ENCODE measurements around the gene ALDH1B1. TPM values are rescaled to one million over a fixed set of nuclear protein-coding genes. Genes with fewer than 3 reads are reported as not detected.

The ALDH1B1 gene
- total RNA-seq, 1 experiment from 2014 or later: 55.5 TPM

DNA sequence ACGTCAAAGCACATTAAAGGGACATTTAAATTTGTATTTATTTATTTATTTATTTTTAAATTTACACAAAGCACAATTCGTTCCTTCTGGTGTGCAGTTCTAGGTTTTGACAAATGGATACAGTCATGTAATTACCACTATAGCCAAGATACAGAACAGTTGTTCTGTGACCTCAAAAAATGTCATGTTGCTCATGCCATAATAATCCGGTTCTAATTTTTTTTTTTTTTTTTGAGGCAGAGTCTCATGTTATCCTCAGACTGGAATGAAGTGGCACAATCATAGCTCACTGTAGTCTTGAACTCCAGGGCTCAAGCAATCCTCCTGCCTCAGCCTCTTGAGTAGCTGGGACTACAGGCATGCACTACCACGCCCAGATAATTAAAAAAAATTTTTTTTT is 24.0 kb downstream of the ALDH1B1 start:
- ChIA-PET CTCF (interaction anchor here (0.6 to 3.8 kb wide), 19 partner anchors 8 to 503 kb away, joined by 3 to 26 read pairs (median 5); partner anchors contain the start of genes ALDH1B1 and ANKRD18A), POLR2A (interaction anchor here (0.5 kb wide), 1 partner anchor 227 kb away, joined by 6 read pairs; no protein-coding TSS in a partner anchor)
- TF ChIP-seq, protein P1, sequence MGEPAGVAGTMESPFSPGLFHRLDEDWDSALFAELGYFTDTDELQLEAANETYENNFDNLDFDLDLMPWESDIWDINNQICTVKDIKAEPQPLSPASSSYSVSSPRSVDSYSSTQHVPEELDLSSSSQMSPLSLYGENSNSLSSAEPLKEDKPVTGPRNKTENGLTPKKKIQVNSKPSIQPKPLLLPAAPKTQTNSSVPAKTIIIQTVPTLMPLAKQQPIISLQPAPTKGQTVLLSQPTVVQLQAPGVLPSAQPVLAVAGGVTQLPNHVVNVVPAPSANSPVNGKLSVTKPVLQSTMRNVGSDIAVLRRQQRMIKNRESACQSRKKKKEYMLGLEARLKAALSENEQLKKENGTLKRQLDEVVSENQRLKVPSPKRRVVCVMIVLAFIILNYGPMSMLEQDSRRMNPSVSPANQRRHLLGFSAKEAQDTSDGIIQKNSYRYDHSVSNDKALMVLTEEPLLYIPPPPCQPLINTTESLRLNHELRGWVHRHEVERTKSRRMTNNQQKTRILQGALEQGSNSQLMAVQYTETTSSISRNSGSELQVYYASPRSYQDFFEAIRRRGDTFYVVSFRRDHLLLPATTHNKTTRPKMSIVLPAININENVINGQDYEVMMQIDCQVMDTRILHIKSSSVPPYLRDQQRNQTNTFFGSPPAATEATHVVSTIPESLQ (CRISPR knock-in tag; IDR thresholded peaks at IDR 0.05): no peak
- TF ChIP-seq EMX1 (CRISPR knock-in tag; IDR thresholded peaks at IDR 0.05) (no peak), NR2C2 (CRISPR knock-in tag; IDR thresholded peaks at IDR 0.05) (no peak), TCF7 (CRISPR knock-in tag; IDR thresholded peaks at IDR 0.05; ENCODE audit: low read depth) (no peak), SP1 (CRISPR knock-in tag; conservative IDR thresholded peaks at IDR 0.05) (no peak), FOXP1 (CRISPR knock-in tag; IDR thresholded peaks at IDR 0.05; ENCODE audit: borderline replicate concordance) (no peak), TEAD1 (CRISPR knock-in tag; IDR thresholded peaks at IDR 0.05) (no peak), MXD4 (CRISPR knock-in tag; IDR thresholded peaks at IDR 0.05; ENCODE audit: borderline replicate concordance) (no peak), CREB1 (CRISPR knock-in tag; IDR thresholded peaks at IDR 0.05) (no peak), ZNF423 (CRISPR knock-in tag; IDR thresholded peaks at IDR 0.05) (no peak), RELA (CRISPR knock-in tag; IDR thresholded peaks at IDR 0.05; ENCODE audit: borderline replicate concordance) (no peak)
- TF ChIP-seq, protein P2, sequence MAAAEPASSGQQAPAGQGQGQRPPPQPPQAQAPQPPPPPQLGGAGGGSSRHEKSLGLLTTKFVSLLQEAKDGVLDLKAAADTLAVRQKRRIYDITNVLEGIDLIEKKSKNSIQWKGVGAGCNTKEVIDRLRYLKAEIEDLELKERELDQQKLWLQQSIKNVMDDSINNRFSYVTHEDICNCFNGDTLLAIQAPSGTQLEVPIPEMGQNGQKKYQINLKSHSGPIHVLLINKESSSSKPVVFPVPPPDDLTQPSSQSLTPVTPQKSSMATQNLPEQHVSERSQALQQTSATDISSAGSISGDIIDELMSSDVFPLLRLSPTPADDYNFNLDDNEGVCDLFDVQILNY (CRISPR knock-in tag; IDR thresholded peaks at IDR 0.05): no peak
- TF ChIP-seq, protein P3, sequence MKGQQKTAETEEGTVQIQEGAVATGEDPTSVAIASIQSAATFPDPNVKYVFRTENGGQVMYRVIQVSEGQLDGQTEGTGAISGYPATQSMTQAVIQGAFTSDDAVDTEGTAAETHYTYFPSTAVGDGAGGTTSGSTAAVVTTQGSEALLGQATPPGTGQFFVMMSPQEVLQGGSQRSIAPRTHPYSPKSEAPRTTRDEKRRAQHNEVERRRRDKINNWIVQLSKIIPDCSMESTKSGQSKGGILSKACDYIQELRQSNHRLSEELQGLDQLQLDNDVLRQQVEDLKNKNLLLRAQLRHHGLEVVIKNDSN (CRISPR knock-in tag; IDR thresholded peaks at IDR 0.05): no peak
- TF ChIP-seq, protein P4, sequence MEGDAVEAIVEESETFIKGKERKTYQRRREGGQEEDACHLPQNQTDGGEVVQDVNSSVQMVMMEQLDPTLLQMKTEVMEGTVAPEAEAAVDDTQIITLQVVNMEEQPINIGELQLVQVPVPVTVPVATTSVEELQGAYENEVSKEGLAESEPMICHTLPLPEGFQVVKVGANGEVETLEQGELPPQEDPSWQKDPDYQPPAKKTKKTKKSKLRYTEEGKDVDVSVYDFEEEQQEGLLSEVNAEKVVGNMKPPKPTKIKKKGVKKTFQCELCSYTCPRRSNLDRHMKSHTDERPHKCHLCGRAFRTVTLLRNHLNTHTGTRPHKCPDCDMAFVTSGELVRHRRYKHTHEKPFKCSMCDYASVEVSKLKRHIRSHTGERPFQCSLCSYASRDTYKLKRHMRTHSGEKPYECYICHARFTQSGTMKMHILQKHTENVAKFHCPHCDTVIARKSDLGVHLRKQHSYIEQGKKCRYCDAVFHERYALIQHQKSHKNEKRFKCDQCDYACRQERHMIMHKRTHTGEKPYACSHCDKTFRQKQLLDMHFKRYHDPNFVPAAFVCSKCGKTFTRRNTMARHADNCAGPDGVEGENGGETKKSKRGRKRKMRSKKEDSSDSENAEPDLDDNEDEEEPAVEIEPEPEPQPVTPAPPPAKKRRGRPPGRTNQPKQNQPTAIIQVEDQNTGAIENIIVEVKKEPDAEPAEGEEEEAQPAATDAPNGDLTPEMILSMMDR (IDR thresholded peaks at IDR 0.05): no peak
- TF ChIP-seq, protein P5, sequence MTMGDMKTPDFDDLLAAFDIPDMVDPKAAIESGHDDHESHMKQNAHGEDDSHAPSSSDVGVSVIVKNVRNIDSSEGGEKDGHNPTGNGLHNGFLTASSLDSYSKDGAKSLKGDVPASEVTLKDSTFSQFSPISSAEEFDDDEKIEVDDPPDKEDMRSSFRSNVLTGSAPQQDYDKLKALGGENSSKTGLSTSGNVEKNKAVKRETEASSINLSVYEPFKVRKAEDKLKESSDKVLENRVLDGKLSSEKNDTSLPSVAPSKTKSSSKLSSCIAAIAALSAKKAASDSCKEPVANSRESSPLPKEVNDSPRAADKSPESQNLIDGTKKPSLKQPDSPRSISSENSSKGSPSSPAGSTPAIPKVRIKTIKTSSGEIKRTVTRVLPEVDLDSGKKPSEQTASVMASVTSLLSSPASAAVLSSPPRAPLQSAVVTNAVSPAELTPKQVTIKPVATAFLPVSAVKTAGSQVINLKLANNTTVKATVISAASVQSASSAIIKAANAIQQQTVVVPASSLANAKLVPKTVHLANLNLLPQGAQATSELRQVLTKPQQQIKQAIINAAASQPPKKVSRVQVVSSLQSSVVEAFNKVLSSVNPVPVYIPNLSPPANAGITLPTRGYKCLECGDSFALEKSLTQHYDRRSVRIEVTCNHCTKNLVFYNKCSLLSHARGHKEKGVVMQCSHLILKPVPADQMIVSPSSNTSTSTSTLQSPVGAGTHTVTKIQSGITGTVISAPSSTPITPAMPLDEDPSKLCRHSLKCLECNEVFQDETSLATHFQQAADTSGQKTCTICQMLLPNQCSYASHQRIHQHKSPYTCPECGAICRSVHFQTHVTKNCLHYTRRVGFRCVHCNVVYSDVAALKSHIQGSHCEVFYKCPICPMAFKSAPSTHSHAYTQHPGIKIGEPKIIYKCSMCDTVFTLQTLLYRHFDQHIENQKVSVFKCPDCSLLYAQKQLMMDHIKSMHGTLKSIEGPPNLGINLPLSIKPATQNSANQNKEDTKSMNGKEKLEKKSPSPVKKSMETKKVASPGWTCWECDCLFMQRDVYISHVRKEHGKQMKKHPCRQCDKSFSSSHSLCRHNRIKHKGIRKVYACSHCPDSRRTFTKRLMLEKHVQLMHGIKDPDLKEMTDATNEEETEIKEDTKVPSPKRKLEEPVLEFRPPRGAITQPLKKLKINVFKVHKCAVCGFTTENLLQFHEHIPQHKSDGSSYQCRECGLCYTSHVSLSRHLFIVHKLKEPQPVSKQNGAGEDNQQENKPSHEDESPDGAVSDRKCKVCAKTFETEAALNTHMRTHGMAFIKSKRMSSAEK (CRISPR knock-in tag; IDR thresholded peaks at IDR 0.05; ENCODE audit: borderline replicate concordance): no peak
- TF ChIP-seq, protein P6, sequence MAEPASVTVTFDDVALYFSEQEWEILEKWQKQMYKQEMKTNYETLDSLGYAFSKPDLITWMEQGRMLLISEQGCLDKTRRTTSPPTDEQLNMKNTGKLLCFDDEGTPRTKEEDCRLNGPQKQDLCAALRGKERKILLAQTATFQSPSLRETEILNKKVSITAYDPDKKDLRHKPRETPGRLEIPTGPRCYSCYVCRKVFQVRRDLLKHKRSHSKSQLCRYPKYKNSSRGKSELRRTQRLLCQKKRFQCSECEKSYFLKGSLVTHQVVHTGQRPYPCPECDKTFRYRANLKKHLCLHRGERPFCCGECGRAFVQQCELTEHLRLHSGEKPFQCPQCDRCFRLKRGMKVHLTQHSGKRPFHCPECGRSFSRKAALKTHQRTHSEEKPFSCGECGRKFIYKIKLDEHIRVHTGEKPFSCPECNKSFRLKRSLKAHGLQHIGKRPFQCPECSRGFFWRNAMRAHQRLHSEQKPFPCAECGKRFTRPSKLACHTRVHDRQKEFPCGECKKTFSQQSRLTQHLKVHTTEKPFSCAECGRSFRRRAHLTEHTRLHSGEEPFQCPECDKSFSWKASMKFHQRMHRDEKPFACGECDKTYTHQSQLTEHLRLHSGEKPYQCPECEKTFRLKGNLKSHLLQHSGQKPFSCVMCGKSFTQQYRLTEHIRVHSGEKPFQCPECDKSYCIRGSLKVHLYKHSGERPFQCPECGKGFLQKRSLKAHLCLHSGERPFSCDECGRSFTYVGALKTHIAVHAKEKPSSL (CRISPR knock-in tag; conservative IDR thresholded peaks at IDR 0.05): no peak
- TF ChIP-seq, protein P7, sequence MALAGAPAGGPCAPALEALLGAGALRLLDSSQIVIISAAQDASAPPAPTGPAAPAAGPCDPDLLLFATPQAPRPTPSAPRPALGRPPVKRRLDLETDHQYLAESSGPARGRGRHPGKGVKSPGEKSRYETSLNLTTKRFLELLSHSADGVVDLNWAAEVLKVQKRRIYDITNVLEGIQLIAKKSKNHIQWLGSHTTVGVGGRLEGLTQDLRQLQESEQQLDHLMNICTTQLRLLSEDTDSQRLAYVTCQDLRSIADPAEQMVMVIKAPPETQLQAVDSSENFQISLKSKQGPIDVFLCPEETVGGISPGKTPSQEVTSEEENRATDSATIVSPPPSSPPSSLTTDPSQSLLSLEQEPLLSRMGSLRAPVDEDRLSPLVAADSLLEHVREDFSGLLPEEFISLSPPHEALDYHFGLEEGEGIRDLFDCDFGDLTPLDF (CRISPR knock-in tag; IDR thresholded peaks at IDR 0.05): no peak
- TF ChIP-seq, protein P8, sequence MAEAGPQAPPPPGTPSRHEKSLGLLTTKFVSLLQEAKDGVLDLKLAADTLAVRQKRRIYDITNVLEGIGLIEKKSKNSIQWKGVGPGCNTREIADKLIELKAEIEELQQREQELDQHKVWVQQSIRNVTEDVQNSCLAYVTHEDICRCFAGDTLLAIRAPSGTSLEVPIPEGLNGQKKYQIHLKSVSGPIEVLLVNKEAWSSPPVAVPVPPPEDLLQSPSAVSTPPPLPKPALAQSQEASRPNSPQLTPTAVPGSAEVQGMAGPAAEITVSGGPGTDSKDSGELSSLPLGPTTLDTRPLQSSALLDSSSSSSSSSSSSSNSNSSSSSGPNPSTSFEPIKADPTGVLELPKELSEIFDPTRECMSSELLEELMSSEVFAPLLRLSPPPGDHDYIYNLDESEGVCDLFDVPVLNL (CRISPR knock-in tag; IDR thresholded peaks at IDR 0.05; ENCODE audit: borderline replicate concordance, low read depth): no peak
- H3K27me3 Mint-ChIP-seq (ENCODE audit: low read depth): no peaks in the 10 kb centered on the region; the same call in 1 of the 2 replicates
- peaks cover 31% of the 10 kb centered on the region for H3K4me1 Mint-ChIP-seq
- ATAC-seq (no peak), DNase-seq (ENCODE audit: low spot score) (no peak)
- H3K9me3 Mint-ChIP-seq: no peaks in the 10 kb centered on the region
- no peak overlapping the region for H3K4me3 Mint-ChIP-seq
- H3K27ac Mint-ChIP-seq: no peak overlapping the region
- H3K36me3 Mint-ChIP-seq: no peaks in the 10 kb centered on the region

Data from WTC11 (cell line).